Measurements from ENCODE around the gene ELAVL4. TPM values are rescaled to one million over a fixed set of nuclear protein-coding genes. Genes with fewer than 3 reads are reported as not detected.

ELAVL4 gene
- total RNA-seq, 1 donor from 2014 or later, result not detected

Other genes starting within 250 kb of the ELAVL4 start
- not detected in 2 replicates for gene AGBL4, start 85.0 kb upstream of the ELAVL4 start, total RNA-seq